ENCODE data around the gene GLYAT.
"Not testable (repeated sequence)": the region's sequence is repeated elsewhere in the genome, so short reads cannot be mapped to it uniquely, and the experiment has no call there.

Gene GLYAT

GRCh38 chr11:58742981-58743880, 11.5 kb upstream of the GLYAT start:
- DNase-seq: no peak

- no peak for DNase-seq
Observed at GRCh38 chr11:58742140-58742539, 10.4 kb upstream of the GLYAT start.

GRCh38 chr11:58741127-58741526, 9.4 kb upstream of the GLYAT start:
- no peak for DNase-seq

GRCh38 chr11:58740447-58740846, 8.7 kb upstream of the GLYAT start:
- no peak for DNase-seq

- DNase-seq: no peak
Observed at GRCh38 chr11:58739725-58740430, 8.1 kb upstream of the GLYAT start.

- DNase-seq: no peak
Observed at GRCh38 chr11:58734681-58735490, 3.1 kb upstream of the GLYAT start.

GRCh38 chr11:58730507-58731089, 1.1 kb downstream of the GLYAT start:
- DNase-seq: no peak

GRCh38 chr11:58727415-58727797, 4.3 kb downstream of the GLYAT start:
- DNase-seq: no peak

- DNase-seq: no peak
Observed at GRCh38 chr11:58726737-58727414, 4.9 kb downstream of the GLYAT start.

- DNase-seq: no peak
Observed at GRCh38 chr11:58719406-58720117, 12.2 kb downstream of the GLYAT start.

- no peak for DNase-seq
Observed at GRCh38 chr11:58712531-58712930, 19.2 kb downstream of the GLYAT start.

GRCh38 chr11:58711832-58712231, 19.9 kb downstream of the GLYAT start:
- no peak for DNase-seq

- DNase-seq: no peak
Observed at GRCh38 chr11:58707767-58708166, 24.0 kb downstream of the GLYAT start.

GRCh38 chr11:58696825-58697224, 34.9 kb downstream of the GLYAT start:
- DNase-seq: not testable (repeated sequence)

- DNase-seq: no peak
Observed at GRCh38 chr11:58693026-58693425, 38.7 kb downstream of the GLYAT start.

GRCh38 chr11:58691675-58692074, 40.1 kb downstream of the GLYAT start:
- no peak for DNase-seq

GRCh38 chr11:58688789-58689503, 42.8 kb downstream of the GLYAT start:
- no peak for DNase-seq

- DNase-seq: no peak
Observed at GRCh38 chr11:58685973-58686722, 45.6 kb downstream of the GLYAT start.

- not testable (repeated sequence) for DNase-seq
Observed at GRCh38 chr11:58682660-58683059, 49.1 kb downstream of the GLYAT start.

- not testable (repeated sequence) for DNase-seq
Observed at GRCh38 chr11:58677536-58677935, 54.2 kb downstream of the GLYAT start.

All from NCI-H510A (cell line).